ENCODE measurements around the gene KCNH2.
A peak's percentile ranks its signal among the peaks of the same experiment; 100 is the strongest.
"Not testable (repeated sequence)": the region's sequence is repeated elsewhere in the genome, so short reads cannot be mapped to it uniquely, and the experiment has no call there.

The KCNH2 gene, protein sequence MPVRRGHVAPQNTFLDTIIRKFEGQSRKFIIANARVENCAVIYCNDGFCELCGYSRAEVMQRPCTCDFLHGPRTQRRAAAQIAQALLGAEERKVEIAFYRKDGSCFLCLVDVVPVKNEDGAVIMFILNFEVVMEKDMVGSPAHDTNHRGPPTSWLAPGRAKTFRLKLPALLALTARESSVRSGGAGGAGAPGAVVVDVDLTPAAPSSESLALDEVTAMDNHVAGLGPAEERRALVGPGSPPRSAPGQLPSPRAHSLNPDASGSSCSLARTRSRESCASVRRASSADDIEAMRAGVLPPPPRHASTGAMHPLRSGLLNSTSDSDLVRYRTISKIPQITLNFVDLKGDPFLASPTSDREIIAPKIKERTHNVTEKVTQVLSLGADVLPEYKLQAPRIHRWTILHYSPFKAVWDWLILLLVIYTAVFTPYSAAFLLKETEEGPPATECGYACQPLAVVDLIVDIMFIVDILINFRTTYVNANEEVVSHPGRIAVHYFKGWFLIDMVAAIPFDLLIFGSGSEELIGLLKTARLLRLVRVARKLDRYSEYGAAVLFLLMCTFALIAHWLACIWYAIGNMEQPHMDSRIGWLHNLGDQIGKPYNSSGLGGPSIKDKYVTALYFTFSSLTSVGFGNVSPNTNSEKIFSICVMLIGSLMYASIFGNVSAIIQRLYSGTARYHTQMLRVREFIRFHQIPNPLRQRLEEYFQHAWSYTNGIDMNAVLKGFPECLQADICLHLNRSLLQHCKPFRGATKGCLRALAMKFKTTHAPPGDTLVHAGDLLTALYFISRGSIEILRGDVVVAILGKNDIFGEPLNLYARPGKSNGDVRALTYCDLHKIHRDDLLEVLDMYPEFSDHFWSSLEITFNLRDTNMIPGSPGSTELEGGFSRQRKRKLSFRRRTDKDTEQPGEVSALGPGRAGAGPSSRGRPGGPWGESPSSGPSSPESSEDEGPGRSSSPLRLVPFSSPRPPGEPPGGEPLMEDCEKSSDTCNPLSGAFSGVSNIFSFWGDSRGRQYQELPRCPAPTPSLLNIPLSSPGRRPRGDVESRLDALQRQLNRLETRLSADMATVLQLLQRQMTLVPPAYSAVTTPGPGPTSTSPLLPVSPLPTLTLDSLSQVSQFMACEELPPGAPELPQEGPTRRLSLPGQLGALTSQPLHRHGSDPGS

DNA sequence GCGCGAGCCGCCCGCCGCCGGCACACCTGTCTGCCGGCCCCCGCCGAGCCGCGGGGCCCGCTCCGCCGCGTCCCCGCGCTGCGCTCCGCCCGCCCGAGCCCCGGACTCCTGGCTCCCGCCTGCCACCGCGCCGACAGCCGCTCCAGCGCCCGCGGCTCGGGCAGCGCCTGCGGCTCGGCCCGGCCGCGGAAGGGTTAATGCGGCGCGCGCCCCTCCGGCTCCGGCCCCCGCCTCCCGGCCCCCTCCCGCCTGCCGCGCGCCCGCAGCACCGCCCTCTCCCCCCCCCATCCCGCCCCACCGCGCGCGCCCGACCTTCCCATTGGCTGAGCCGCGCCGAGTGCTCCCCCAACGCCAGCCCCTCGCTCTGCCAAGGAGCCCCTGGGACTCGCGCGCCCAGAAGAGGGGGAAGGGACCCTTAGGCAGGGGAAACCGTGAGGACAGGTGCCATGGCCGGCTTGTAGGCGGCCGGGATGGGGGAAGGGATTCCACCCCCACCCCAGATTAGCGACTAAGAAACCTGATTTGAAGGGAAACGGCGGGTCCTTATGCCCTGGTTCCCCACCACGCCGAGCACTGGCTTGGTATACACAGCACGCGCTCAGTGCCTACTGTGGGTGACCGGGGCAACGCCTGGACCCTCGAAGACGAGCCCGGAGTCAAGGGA is at the start of gene KCNH2:
Gene KCNH2 (minus strand): TSS at position 196 of the 664 bp plus-strand sequence. CDS start 408 bp downstream, outside the sequence.
- CTCF ChIA-PET: interaction anchor here (0.9 to 3.3 kb wide), 6 partner anchors 13 to 133 kb away, joined by 3 to 21 read pairs (median 4); no protein-coding TSS in a partner anchor
- TF ChIP-seq L3MBTL2 (conservative IDR thresholded peaks at IDR 0.05) (peak; percentile 46), ARNT (IDR thresholded peaks at IDR 0.05) (no peak)
- DNase-seq (ENCODE audit: extremely low spot score): peak; percentile 90
- POLR2A ChIA-PET: interaction anchor here (0.7 to 1.6 kb wide), 3 partner anchors 9 to 1113 kb away, joined by 3 to 6 read pairs (median 4); partner anchors contain the start of gene ABCB8

GRCh38 chr7:151027728-151028130 is 49.6 kb upstream of the KCNH2 start:
- POLR2A ChIA-PET: interaction anchor here (0.8 to 2.4 kb wide), 21 partner anchors 9 to 199 kb away, joined by 3 to 30 read pairs (median 6); partner anchors contain the start of genes ABCF2, AGAP3, CDK5 and FASTK

DNA sequence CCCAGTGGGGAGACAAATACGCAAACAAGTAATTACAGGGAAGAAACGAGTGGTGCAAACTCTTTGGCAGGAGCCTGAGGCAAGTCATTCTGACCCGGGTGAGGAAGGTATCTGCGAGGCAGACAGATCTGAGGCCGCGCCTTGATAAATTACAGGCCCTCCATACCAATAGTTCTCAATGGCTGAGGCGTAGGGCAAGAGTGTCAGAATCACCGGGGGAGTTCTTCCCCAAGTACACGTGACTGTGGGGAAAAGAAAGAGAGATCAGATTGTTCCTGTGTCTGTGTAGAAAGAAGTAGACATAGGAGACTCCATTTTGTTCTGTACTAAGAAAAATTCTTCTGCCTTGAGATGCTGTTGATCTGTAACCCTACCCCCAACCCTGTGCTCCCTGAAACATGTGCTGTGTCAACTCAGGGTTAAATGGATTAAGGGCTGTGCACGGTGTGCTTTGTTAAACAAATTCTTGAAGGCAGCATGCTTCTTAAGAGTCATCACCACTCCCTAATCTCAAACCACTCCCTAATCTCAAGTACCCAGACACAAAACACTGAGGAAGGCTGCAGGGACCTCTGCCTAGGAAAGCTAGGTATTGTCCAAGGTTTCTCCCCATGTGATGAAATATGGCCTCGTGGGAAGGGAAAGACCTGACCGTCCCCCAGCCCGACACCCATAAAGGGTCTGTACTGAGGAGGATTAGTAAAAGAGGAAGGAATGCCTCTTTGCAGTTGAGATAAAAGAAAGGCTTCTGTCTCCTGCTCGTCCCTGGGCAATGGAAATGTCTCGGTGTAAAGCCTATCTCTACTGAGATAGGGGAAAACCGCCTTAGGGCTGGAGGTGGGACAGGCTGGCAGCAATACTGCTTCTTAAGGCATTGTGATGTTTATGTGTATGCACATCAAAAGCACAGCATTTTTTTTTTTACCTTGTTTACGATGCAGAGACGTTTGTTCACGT is 48.9 kb upstream of the KCNH2 start:
- ChIA-PET POLR2A (interaction anchor here (1.4 to 2.4 kb wide), 7 partner anchors 31 to 95 kb away, joined by 4 to 15 read pairs (median 8); partner anchors contain the start of genes CDK5, FASTK, SLC4A2 and TMUB1), CTCF (interaction anchor here (0.8 to 3.7 kb wide), 3 partner anchors 9 to 84 kb away, joined by 3 to 40 read pairs (median 3); no protein-coding TSS in a partner anchor)
- DNase-seq (ENCODE audit: extremely low spot score): not testable (repeated sequence)

More at GRCh38 chr7:151027728-151028130, 49.6 kb upstream of the KCNH2 start:
- CTCF ChIA-PET: interaction anchor here (0.8 to 3.7 kb wide), 5 partner anchors 10 to 130 kb away, joined by 3 to 40 read pairs (median 3); no protein-coding TSS in a partner anchor
- DNase-seq (ENCODE audit: extremely low spot score): not testable (repeated sequence)

DNA sequence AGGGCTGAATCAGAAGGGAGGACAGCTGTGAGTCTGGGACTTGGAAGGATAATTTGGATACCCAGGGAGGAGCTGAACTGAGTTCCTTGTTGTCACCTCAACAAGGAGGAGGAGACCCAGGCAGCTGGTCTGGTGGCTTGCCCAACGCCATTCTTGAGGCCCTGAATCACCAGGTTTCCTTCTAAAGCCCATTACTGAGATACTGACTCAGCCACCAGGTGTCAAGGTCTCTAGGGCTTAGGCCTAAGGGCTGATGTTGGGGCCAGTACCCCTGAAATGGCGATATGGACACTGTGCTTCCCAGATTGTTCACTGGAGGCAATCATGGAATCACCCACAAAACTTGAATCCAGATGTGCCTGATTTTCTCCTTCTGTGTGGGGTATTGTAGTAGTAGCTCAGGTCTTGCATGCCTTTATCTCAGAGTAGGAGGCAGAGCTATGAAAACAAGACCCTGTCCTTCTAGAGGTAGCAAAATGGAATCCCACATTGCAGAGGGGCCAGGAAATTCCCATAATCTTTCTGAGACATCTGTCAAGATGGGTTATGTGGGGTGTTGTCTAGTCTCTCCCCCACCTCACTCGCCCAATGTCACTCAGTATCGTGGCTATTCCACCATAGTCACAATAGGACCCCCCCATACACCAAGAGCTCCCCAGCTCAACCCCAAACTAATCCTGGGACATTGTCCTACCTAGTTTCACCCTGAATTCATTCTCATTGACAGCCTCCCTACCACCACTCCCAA is 48.0 kb upstream of the KCNH2 start:
- TF ChIP-seq L3MBTL2 (conservative IDR thresholded peaks at IDR 0.05) (no peak), ZNF384 (IDR thresholded peaks at IDR 0.05) (no peak)
- DNase-seq (ENCODE audit: extremely low spot score): no peak
- ChIA-PET POLR2A (interaction anchor here (2.0 kb wide), 1 partner anchor 55 kb away, joined by 4 read pairs; the partner anchor contains the start of gene FASTK), CTCF (interaction anchor here (3.7 kb wide), 1 partner anchor 9 kb away, joined by 40 read pairs; no protein-coding TSS in a partner anchor)

DNA sequence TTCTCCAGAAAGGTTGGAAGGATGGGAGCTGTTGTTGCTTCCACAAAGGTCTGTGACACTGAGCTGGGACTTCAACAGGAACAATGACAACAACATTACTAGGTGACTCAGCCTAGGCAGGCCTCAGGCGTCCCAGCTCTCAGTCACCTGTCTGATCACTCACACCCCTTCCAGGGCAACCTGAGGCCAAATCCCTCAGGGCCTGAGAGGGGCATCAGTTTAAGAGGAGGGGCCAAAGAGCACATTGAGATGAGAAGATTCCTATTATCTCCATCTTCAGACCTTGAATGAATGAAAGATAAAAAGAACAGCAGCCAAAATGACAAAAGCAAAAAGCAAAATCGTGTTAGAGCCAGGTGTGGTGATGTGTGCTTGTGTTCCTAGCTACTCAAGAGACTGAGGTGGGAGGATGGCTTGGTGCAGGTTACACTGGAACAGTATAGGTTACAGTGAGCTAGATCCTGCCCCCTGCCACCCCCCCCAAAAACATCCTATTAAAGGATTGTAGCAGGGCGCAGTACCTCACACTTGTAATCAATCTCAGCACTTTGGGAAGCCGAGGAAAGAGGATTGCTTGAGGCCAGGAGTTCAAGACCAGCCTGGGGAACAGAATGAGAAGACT is 46.4 kb upstream of the KCNH2 start, which contains the start of gene ATG9B:
Gene ATG9B (minus strand): TSS at position 60 of the 622 bp plus-strand sequence. CDS start 71 bp downstream, outside the sequence.
- ChIA-PET POLR2A (no interaction called here), CTCF (no interaction called here)
- TF ChIP-seq ZNF384 (IDR thresholded peaks at IDR 0.05) (no peak), BHLHE40 (IDR thresholded peaks at IDR 0.05; ENCODE audit: borderline replicate concordance) (no peak), SP1 (IDR thresholded peaks at IDR 0.05) (no peak), FOXA1 (IDR thresholded peaks at IDR 0.05) (no peak), L3MBTL2 (conservative IDR thresholded peaks at IDR 0.05) (no peak), FOXK2 (IDR thresholded peaks at IDR 0.05) (no peak), NFRKB (IDR thresholded peaks at IDR 0.05) (no peak), SUZ12 (IDR thresholded peaks at IDR 0.05) (no peak), ELF4 (IDR thresholded peaks at IDR 0.05) (no peak), ARNT (IDR thresholded peaks at IDR 0.05) (no peak), LEF1 (IDR thresholded peaks at IDR 0.05; ENCODE audit: borderline replicate concordance) (no peak), CTBP1 (IDR thresholded peaks at IDR 0.05; ENCODE audit: borderline replicate concordance) (no peak), FOXM1 (IDR thresholded peaks at IDR 0.05; ENCODE audit: borderline replicate concordance) (no peak), HDGF (IDR thresholded peaks at IDR 0.05; ENCODE audit: borderline replicate concordance) (no peak), TARDBP (IDR thresholded peaks at IDR 0.05) (no peak)
- TF ChIP-seq, protein P1, sequence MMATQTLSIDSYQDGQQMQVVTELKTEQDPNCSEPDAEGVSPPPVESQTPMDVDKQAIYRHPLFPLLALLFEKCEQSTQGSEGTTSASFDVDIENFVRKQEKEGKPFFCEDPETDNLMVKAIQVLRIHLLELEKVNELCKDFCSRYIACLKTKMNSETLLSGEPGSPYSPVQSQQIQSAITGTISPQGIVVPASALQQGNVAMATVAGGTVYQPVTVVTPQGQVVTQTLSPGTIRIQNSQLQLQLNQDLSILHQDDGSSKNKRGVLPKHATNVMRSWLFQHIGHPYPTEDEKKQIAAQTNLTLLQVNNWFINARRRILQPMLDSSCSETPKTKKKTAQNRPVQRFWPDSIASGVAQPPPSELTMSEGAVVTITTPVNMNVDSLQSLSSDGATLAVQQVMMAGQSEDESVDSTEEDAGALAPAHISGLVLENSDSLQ (IDR thresholded peaks at IDR 0.05): no peak

More for the DNA sequence above, 46.4 kb upstream of the KCNH2 start, which contains the start of gene ATG9B:
- no peak for DNase-seq (ENCODE audit: extremely low spot score)

All from HEK293T (cell line).